K562 (cell line): Measurements from ENCODE around the gene KDM2B. TPM values are rescaled to one million over a fixed set of nuclear protein-coding genes. Genes with fewer than 3 reads are reported as not detected.

ENCODE experiments used
- ATAC-seq: fragments of 200-7000 bp; cut with Tn5 transposase; 3 replicates; pipeline ENCODE4 v1.9.1; 2020; ENCODE audit warnings: moderate library complexity
- BruUV-seq: library from RNA; stranded (reverse); fragments of 400-500 nt; replicated peaks from 2 replicates; lab custom pipeline; 2021; lab: Mats Ljungman, UMichigan
- CTCF ChIA-PET: fragments of 300-600 bp; formaldehyde crosslinking; extraction: SDS; loops from one replicate; lab custom pipeline; 2021; ENCODE audit warnings: low intra/inter-chr PET ratio; lab: Yijun Ruan, JAX
- POLR2A ChIA-PET: fragments of 300-600, 350-650 bp; sonication (Branson Sonifier 250); formaldehyde crosslinking; extraction: SDS; loops from one replicate; lab custom pipeline; 2021; ENCODE audit warnings: antibody characterized with exemption, inconsistent platforms; lab: Yijun Ruan, JAX
- DNase-seq, 4 experiments: peaks; one replicate each; pipeline versions ENCODE4 v3.0.0 to v3.0.0-alpha.2; 2011 to 2018; ENCODE audit warnings: low spot score in 3 of 4, mixed read lengths in 3 of 4; ENCODE audit errors: extremely low read depth in 1 of 4
- FAIRE-seq: peaks from 2 replicates; lab custom pipeline; 2011; peaks lifted over from hg19 to GRCh38; lab: Jason Lieb, UNC
- H2AFZ ChIP-seq: 2 replicates; pipeline ENCODE4 v1.6.0; 2011; ENCODE audit warnings: low read depth, low read length, control low read depth, inconsistent platforms
- H3K27ac ChIP-seq: fragments of 200-600 bp; 3 replicates; pipeline ENCODE4 v1.8.0; 2011; ENCODE audit warnings: low read depth, mild to moderate bottlenecking, control low read depth, inconsistent platforms, low read length, moderate library complexity, mixed read lengths; ENCODE audit errors: extremely low read depth
- H3K27me3 ChIP-seq, 2 experiments: fragments of 300-600 bp in 1 of 2; 2 replicates in 1 of 2; 3 replicates in 1 of 2; pipeline versions ENCODE4 v1.6.0 to v1.8.0; 2011; ENCODE audit warnings: inconsistent platforms in 2 of 2, low read length in 2 of 2, mild to moderate bottlenecking in 1 of 2, mixed read lengths in 1 of 2, moderate library complexity in 1 of 2; ENCODE audit not compliant: control insufficient read depth in 2 of 2, insufficient read depth in 2 of 2
- H3K36me3 ChIP-seq: fragments of 300-600 bp; 3 replicates; pipeline ENCODE4 v1.8.0; 2011; ENCODE audit warnings: mild to moderate bottlenecking, low read length, inconsistent platforms; ENCODE audit not compliant: control insufficient read depth, insufficient read depth
- H3K4me1 ChIP-seq, 2 experiments: fragments of 200-600 bp in 1 of 2; replicated peaks in 1 of 2; 2 replicates in 1 of 2; 3 replicates in 1 of 2; pipeline versions ENCODE4 v1.5.1 to v1.8.0; 2011; ENCODE audit warnings: inconsistent platforms in 2 of 2, low read length in 2 of 2, mild to moderate bottlenecking in 1 of 2, mixed read lengths in 1 of 2, moderate library complexity in 1 of 2; ENCODE audit not compliant: control insufficient read depth in 2 of 2, insufficient read depth in 2 of 2
- H3K4me2 ChIP-seq: 2 replicates; pipeline ENCODE4 v1.6.1; 2011; ENCODE audit warnings: low read length, control low read depth, inconsistent platforms, mixed read lengths; ENCODE audit not compliant: insufficient read depth
- H3K4me3 ChIP-seq: fragments of 200-600 bp; sonication (generic), shearing (Covaris generic); 2 replicates; pipeline ENCODE4 v1.5.1; 2016; ENCODE audit warnings: control low read depth, inconsistent platforms
- H3K79me2 ChIP-seq: fragments of 200-600 bp; 3 replicates; pipeline ENCODE4 v1.8.0; 2011; ENCODE audit warnings: low read length, inconsistent platforms; ENCODE audit not compliant: control insufficient read depth, insufficient read depth
- H3K9ac ChIP-seq, 2 experiments: 2 replicates each; pipeline versions ENCODE4 v1.6.0 to v1.6.1; 2011; ENCODE audit warnings: low read depth in 2 of 2, low read length in 2 of 2, control low read depth in 1 of 2, inconsistent platforms in 1 of 2, mild to moderate bottlenecking in 1 of 2, mixed read lengths in 1 of 2; ENCODE audit not compliant: insufficient read depth in 1 of 2
- H3K9me1 ChIP-seq: one replicate; pipeline ENCODE4 v1.6.0; 2011; ENCODE audit warnings: inconsistent platforms, mild to moderate bottlenecking, low read length, moderate library complexity; ENCODE audit not compliant: control insufficient read depth, insufficient read depth
- H3K9me3 ChIP-seq: replicated peaks from 2 replicates; pipeline ENCODE4 v1.5.1; 2011; ENCODE audit warnings: low read depth, low read length, inconsistent platforms; ENCODE audit not compliant: control insufficient read depth, insufficient read depth
- H4K20me1 ChIP-seq: replicated peaks from 2 replicates; pipeline ENCODE4 v1.6.1; 2011; ENCODE audit warnings: low read length, inconsistent platforms, mixed read lengths; ENCODE audit not compliant: control insufficient read depth, insufficient read depth
- ATF1 ChIP-seq, 2 experiments: fragments of 450-650 bp in 1 of 2; IDR thresholded peaks; 2 replicates each; pipeline ENCODE4 v1.6.1; 2016; ENCODE audit warnings: missing compliant biosample characterization in 1 of 2, missing genetic modification characterization in 1 of 2
- CREM ChIP-seq: IDR thresholded peaks from 2 replicates; pipeline ENCODE4 v1.6.1; 2014; ENCODE audit warnings: antibody characterized with exemption, low read depth
- ELK1 ChIP-seq: sonication (generic); formaldehyde crosslinking; IDR thresholded peaks from 2 replicates; pipeline ENCODE4 v1.8.1; 2022; ENCODE audit warnings: missing genetic modification reagents
- ESRRA ChIP-seq: fragments of 450-650 bp; IDR thresholded peaks from 2 replicates; pipeline ENCODE4 v1.6.1; 2014; ENCODE audit warnings: low read depth, mild to moderate bottlenecking, moderate library complexity, borderline replicate concordance
- KLF10 ChIP-seq: fragments of 250-450 bp; sonication (Bioruptor Pico); IDR thresholded peaks from 2 replicates; pipeline ENCODE4 v1.6.1; 2021; ENCODE audit warnings: matching md5 sums
- L3MBTL2 ChIP-seq: fragments of 450-650 bp; IDR thresholded peaks from 2 replicates; pipeline ENCODE4 v1.6.1; 2016; ENCODE audit warnings: mild to moderate bottlenecking, moderate library complexity
- NCOA6 ChIP-seq: fragments of 450-650 bp; IDR thresholded peaks from 2 replicates; pipeline ENCODE4 v1.6.1; 2017; ENCODE audit warnings: mild to moderate bottlenecking
- PRPF4 ChIP-seq: fragments of 200-400 bp; formaldehyde crosslinking; IDR thresholded peaks from one replicate; pipeline ENCODE4 v1.6.1; 2017; ENCODE audit warnings: low read length, low read depth, mild to moderate bottlenecking; ENCODE audit not compliant: insufficient read depth, poor library complexity, severe bottlenecking
- RBM34 ChIP-seq: fragments of 200-400 bp; formaldehyde crosslinking; IDR thresholded peaks from 2 replicates; pipeline ENCODE4 v1.6.1; 2018; ENCODE audit warnings: low read length, borderline replicate concordance; ENCODE audit not compliant: insufficient read depth
- RUNX1 ChIP-seq: sonication (generic); IDR thresholded peaks from 2 replicates; pipeline ENCODE4 v1.6.1; 2016; ENCODE audit warnings: antibody characterized with exemption, low read depth
- SAFB ChIP-seq: fragments of 200-400 bp; formaldehyde crosslinking; IDR thresholded peaks from 2 replicates; pipeline ENCODE4 v1.6.1; 2017; ENCODE audit warnings: low read depth, low read length, borderline replicate concordance
- SREBF1 ChIP-seq: fragments of 150-350 bp; IDR thresholded peaks from 2 replicates; pipeline ENCODE4 v1.6.1; 2014; ENCODE audit warnings: antibody characterized with exemption, low read depth, low read length, borderline replicate concordance
- WGBS: fragments of 100-300 bp; shearing (Covaris generic); methylation state at CpG from one replicate; pipeline ENCODE4 v1.1.6; 2016; ENCODE audit warnings: low coverage, mixed read lengths; ENCODE audit not compliant: insufficient coverage; ENCODE audit errors: missing lambda C conversion rate; 5-methylcytosine and 5-hydroxymethylcytosine counted together
- in situ Hi-C: fragments of 300-500 bp; cut with MboI; formaldehyde crosslinking; loops from 4 replicates; pipeline ENCODE4 v1.15.0; 2018; ENCODE audit warnings: inconsistent platforms, mixed read lengths
- intact Hi-C: fragments of 100-400 bp; cut with micrococcal nuclease; formaldehyde crosslinking; loops from 2 replicates; pipeline ENCODE4 v1.14.2; 2022
- polyA plus RNA-seq, 8 experiments: library from polyadenylated mRNA; depleted of rRNA in 4 of 8; stranded (reverse) in 5 of 8; unstranded in 3 of 8; fragments of >200 nt; fragmentation: Nextera tagmentation in 2 of 8; fragmentation: Illumina TruSeq in 1 of 8; extraction: Ambion mirVana in 2 of 8; extraction: Trizol in 1 of 8; gene quantifications; 2 replicates each; pipeline versions ENCODE4 v1.2.1 to v1.2.3, GENCODE V29; 2011 to 2014; ENCODE audit warnings: inconsistent platforms in 1 of 8, missing spikeins in 1 of 8
- total RNA-seq, 7 experiments: library from RNA; depleted of rRNA in 6 of 7; stranded (reverse); fragments of >200 nt in 6 of 7; fragmentation: Illumina TruSeq in 2 of 7; extraction: Trizol in 2 of 7; gene quantifications; 2 replicates each; pipeline versions ENCODE4 v1.2.1 to v1.2.3, GENCODE V29; 2011 to 2021; ENCODE audit warnings: low replicate concordance in 1 of 7
- TF ChIP-seq, protein P1 (sequence below): fragments of 250-450 bp; sonication (Bioruptor Pico); IDR thresholded peaks from 2 replicates; pipeline ENCODE4 v1.5.0; 2022; ENCODE audit warnings: mild to moderate bottlenecking
- TF ChIP-seq, protein P2 (sequence below): fragments of 450-650 bp; IDR thresholded peaks from 2 replicates; pipeline ENCODE4 v1.6.1; 2017; ENCODE audit warnings: antibody characterized with exemption

The KDM2B gene
- total and polyA plus RNA-seq, 9 of the 15 experiments (the other 6 are each of a cell fraction or from before 2014, with no cell fraction given), result 7.4 to 50.5 (median 22.5) TPM

DNA sequence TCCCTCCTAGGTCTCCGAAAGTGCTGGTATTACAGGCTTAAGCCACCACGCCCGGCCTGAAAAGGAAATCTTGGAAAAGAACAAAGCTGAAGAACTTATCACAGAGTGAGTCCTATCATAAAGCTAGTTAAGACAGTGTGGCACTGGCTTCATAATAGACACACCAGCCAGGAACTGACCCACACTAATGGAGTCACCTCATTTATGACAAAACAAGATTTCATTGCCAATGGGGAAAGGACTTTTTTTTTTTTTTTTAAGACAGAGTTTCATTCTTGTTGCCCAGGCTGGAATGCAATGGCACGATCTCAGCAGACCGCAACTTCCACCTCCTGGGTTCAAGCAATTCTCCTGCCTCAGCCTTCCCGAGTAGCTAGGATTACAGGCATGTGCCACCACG lies 15.7 kb downstream of the KDM2B start (continued):
- TF ChIP-seq, protein P1, sequence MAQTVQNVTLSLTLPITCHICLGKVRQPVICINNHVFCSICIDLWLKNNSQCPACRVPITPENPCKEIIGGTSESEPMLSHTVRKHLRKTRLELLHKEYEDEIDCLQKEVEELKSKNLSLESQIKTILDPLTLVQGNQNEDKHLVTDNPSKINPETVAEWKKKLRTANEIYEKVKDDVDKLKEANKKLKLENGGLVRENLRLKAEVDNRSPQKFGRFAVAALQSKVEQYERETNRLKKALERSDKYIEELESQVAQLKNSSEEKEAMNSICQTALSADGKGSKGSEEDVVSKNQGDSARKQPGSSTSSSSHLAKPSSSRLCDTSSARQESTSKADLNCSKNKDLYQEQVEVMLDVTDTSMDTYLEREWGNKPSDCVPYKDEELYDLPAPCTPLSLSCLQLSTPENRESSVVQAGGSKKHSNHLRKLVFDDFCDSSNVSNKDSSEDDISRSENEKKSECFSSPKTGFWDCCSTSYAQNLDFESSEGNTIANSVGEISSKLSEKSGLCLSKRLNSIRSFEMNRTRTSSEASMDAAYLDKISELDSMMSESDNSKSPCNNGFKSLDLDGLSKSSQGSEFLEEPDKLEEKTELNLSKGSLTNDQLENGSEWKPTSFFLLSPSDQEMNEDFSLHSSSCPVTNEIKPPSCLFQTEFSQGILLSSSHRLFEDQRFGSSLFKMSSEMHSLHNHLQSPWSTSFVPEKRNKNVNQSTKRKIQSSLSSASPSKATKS (CRISPR knock-in tag), result no peak
- TF ChIP-seq L3MBTL2 (no peak), NCOA6 (no peak), CREM (no peak)
- TF ChIP-seq, protein P2, sequence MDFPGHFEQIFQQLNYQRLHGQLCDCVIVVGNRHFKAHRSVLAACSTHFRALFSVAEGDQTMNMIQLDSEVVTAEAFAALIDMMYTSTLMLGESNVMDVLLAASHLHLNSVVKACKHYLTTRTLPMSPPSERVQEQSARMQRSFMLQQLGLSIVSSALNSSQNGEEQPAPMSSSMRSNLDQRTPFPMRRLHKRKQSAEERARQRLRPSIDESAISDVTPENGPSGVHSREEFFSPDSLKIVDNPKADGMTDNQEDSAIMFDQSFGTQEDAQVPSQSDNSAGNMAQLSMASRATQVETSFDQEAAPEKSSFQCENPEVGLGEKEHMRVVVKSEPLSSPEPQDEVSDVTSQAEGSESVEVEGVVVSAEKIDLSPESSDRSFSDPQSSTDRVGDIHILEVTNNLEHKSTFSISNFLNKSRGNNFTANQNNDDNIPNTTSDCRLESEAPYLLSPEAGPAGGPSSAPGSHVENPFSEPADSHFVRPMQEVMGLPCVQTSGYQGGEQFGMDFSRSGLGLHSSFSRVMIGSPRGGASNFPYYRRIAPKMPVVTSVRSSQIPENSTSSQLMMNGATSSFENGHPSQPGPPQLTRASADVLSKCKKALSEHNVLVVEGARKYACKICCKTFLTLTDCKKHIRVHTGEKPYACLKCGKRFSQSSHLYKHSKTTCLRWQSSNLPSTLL, result no peak

DNA sequence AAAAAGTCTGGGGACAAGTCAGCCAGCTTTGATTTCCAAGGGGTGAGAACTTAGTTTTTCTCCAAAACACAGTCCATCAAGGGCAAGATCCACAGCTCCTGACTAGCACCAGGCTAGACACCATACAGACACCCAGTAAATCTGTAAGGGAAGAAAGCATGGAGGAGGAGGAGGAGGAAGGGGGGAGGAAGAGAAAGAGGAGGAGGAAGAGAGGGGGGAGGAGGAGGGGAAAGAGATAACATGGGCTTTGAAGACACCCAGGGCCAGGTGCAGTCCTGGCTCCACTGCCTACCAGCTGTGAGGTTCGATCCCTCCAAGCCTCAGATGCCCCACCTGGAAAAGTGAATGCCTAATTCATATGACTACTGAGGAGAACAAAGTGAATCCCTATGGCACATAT lies 18.3 kb downstream of the KDM2B start:
- POLR2A ChIA-PET, result interaction anchor here (0.7 kb wide), 1 partner anchor 19 kb away, joined by 3 read pairs; no protein-coding TSS in a partner anchor
- 25% methylated on average over 1 of the region's 1 CpG for WGBS
- Histone ChIP-seq H3K4me2 (no peak overlapping the region), H3K79me2 (no peaks in the 10 kb centered on the region), H3K9me1 (no peaks in the 10 kb centered on the region), H3K36me3 (no peaks in the 10 kb centered on the region), H3K27me3 (no peaks in the 10 kb centered on the region), H4K20me1 (no peaks in the 10 kb centered on the region), H3K4me1 (peaks cover 0 to 4% of the 10 kb centered on the region in 2 experiments; a peak in 1 of 5 replicates), H3K27ac (no peak overlapping the region), H3K4me3 (no peak overlapping the region), H2AFZ (no peak overlapping the region), H3K9ac (peak overlapping the region in 1 of 2 experiments; percentile 64; a peak in 1 of 4 replicates), H3K9me3 (no peaks in the 10 kb centered on the region)
- in situ Hi-C loops (loop anchor here (5.0 kb wide), 1 partner anchor 55 kb away; no protein-coding TSS in a partner anchor), intact Hi-C loops (no loop called here)
- ATAC-seq (no peak), FAIRE-seq (no peak), DNase-seq (no peak)
- CTCF ChIA-PET, result no interaction called here
- BruUV-seq, result no TSS peak
- TF ChIP-seq SAFB (no peak), RBM34 (no peak), ELK1 (CRISPR knock-in tag) (no peak), PRPF4 (no peak), RUNX1 (no peak), SREBF1 (no peak), ATF1 (CRISPR knock-in tag; IDR thresholded peaks at IDR 0.05) (no peak), ATF1 (tag; IDR thresholded peaks at IDR 0.05) (no peak), KLF10 (no peak), ESRRA (no peak)
